ENCODE data around the gene GLI1. TPM values are rescaled to one million over a fixed set of nuclear protein-coding genes. Genes with fewer than 3 reads are reported as not detected.

Gene GLI1
- total RNA-seq, 4 donors from 2014 or later: 0.17 to 0.98 (median 0.84) TPM; not detected in 1

GRCh38 chr12:57451233-57451778 is 8.3 kb upstream of the GLI1 start:
- 83% methylated on average over 6 of the region's 6 CpGs for WGBS
- Histone ChIP-seq H3K4me3 (no peak overlapping the region), H3K36me3 (no peaks in the 10 kb centered on the region), H3K4me1 (peaks cover 12 to 18% (median 15%) of the 10 kb centered on the region in 4 donors), H3K9me3 (no peaks in the 10 kb centered on the region), H3K27me3 (peaks cover 0 to 15% (median 0%) of the 10 kb centered on the region in 4 donors), H3K27ac (replicated peaks in 1 of 4) (no peak overlapping the region)
- DNase-seq (ENCODE audit: extremely low spot score): no peak
- intact Hi-C loops (cut with DNase I): loop anchor here (2.0 kb wide), 1 partner anchor 141 kb away; no protein-coding TSS in a partner anchor
- no peak for TF ChIP-seq POLR2A (IDR thresholded peaks at IDR 0.05; ENCODE audit: low read depth)
- no peak for TF ChIP-seq CTCF (IDR thresholded peaks at IDR 0.05)
- no peak for TF ChIP-seq EP300 (IDR thresholded peaks at IDR 0.05)
- TF ChIP-seq POLR2AphosphoS5 (IDR thresholded peaks at IDR 0.05): no peak

- peak overlapping the region; percentile 22 to 62 (median 57) for H3K27ac ChIP-seq (replicated peaks in 1 of 4)
- no peaks in the 10 kb centered on the region for H3K36me3 ChIP-seq
- DNase-seq (ENCODE audit: extremely low spot score): no peak
- TF ChIP-seq POLR2A (IDR thresholded peaks at IDR 0.05; ENCODE audit: low read depth) (no peak), CTCF (IDR thresholded peaks at IDR 0.05) (no peak), POLR2AphosphoS5 (IDR thresholded peaks at IDR 0.05) (peak; percentile 45 to 49)
- H3K4me3 ChIP-seq: no peak overlapping the region
- H3K9me3 ChIP-seq: no peaks in the 10 kb centered on the region
- peaks cover 12 to 18% (median 15%) of the 10 kb centered on the region in 4 donors for H3K4me1 ChIP-seq
- H3K27me3 ChIP-seq: peaks cover 0 to 15% (median 0%) of the 10 kb centered on the region in 4 donors
- 15% methylated on average over 9 of the region's 9 CpGs for WGBS
- intact Hi-C loops (cut with DNase I): loop anchor here (2.0 kb wide), 1 partner anchor 188 kb away; no protein-coding TSS in a partner anchor
These were observed 7.2 kb upstream of the GLI1 start for GRCh38 chr12:57452181-57452936.

DNA sequence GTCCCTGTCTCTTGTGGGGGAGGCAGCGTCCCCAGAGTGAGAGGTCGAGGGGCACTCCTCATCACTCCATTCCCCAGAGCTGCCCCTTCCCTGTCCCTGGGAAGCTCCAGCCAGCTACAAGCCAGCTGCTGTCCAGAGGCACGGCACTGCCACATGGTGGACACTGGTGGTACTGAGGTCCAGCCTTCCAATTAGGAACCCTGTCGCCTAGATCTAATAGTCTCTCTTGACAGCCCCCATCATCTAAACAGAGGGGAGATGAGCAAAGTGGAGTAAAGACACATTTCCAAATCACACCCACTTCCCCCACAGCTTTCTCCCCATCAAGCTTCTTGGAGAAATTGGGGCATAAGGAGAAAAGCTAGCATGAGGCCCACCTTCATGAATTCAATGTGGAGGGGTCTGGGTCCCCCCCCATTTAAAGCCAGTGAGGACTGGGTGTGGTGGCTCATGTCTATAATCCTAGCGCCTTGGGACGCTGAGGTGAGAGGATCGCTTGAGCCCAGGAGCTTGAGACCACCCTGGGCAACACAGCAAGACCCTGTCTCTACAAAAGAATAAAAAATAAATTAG is 6.6 kb upstream of the GLI1 start:
- WGBS: 34% methylated on average over 5 of the region's 7 CpGs
- no peaks in the 10 kb centered on the region for H3K36me3 ChIP-seq
- H3K27ac ChIP-seq (replicated peaks in 1 of 4): peak overlapping the region in 2 of 4 donors; percentile 57 to 62
- no peak for DNase-seq (ENCODE audit: extremely low spot score)
- intact Hi-C loops (cut with DNase I): loop anchor here (2.0 kb wide), 1 partner anchor 188 kb away; no protein-coding TSS in a partner anchor
- H3K4me1 ChIP-seq: peaks cover 12 to 18% (median 15%) of the 10 kb centered on the region in 4 donors
- no peak overlapping the region for H3K4me3 ChIP-seq
- no peaks in the 10 kb centered on the region for H3K9me3 ChIP-seq
- H3K27me3 ChIP-seq: peaks cover 0 to 15% (median 0%) of the 10 kb centered on the region in 4 donors
- TF ChIP-seq POLR2AphosphoS5 (IDR thresholded peaks at IDR 0.05) (no peak), CTCF (IDR thresholded peaks at IDR 0.05) (peak; percentile 91 to 97 (median 93)), POLR2A (IDR thresholded peaks at IDR 0.05; ENCODE audit: low read depth) (no peak)

- H3K4me3 ChIP-seq: no peak overlapping the region
- H3K36me3 ChIP-seq: no peaks in the 10 kb centered on the region
- no peaks in the 10 kb centered on the region for H3K9me3 ChIP-seq
- 96% methylated on average over 2 of the region's 2 CpGs for WGBS
- peaks cover 0 to 15% (median 0%) of the 10 kb centered on the region in 4 donors for H3K27me3 ChIP-seq
- DNase-seq (ENCODE audit: extremely low spot score): no peak
- TF ChIP-seq CTCF (IDR thresholded peaks at IDR 0.05): no peak
- no peak for TF ChIP-seq POLR2A (IDR thresholded peaks at IDR 0.05; ENCODE audit: low read depth)
- TF ChIP-seq EP300 (IDR thresholded peaks at IDR 0.05): no peak
- no peak for TF ChIP-seq POLR2AphosphoS5 (IDR thresholded peaks at IDR 0.05)
- peaks cover 18 to 25% (median 23%) of the 10 kb centered on the region in 4 donors for H3K4me1 ChIP-seq
- intact Hi-C loops (cut with DNase I): no loop called here
- H3K27ac ChIP-seq (replicated peaks in 1 of 4): no peak overlapping the region
These were observed 5.4 kb upstream of the GLI1 start for GRCh38 chr12:57454213-57454565.

All from esophagus muscularis mucosa (tissue), 4 donors.